Thyroid gland (tissue), 4 donors: ENCODE results near the gene PTPRB.

ENCODE experiments used
- POLR2A ChIP-seq, 2 donors: fragments of 450-650 bp; IDR thresholded peaks; one replicate each; pipeline ENCODE4 v1.6.1; 2017; ENCODE audit warnings: antibody characterized with exemption in 2 of 2, mild to moderate bottlenecking in 2 of 2, moderate library complexity in 1 of 2
- TF ChIP-seq, protein P1 (sequence below), 6 experiments: fragments of 200-600 bp in 3 of 6; fragments of 450-650 bp in 3 of 6; sonication (generic) in 3 of 6; IDR thresholded peaks; one replicate each; pipeline ENCODE4 v1.5.1; 2016 to 2019; ENCODE audit warnings: antibody characterized with exemption in 6 of 6, mild to moderate bottlenecking in 2 of 6, inconsistent platforms in 1 of 6, moderate library complexity in 1 of 6

DNA sequence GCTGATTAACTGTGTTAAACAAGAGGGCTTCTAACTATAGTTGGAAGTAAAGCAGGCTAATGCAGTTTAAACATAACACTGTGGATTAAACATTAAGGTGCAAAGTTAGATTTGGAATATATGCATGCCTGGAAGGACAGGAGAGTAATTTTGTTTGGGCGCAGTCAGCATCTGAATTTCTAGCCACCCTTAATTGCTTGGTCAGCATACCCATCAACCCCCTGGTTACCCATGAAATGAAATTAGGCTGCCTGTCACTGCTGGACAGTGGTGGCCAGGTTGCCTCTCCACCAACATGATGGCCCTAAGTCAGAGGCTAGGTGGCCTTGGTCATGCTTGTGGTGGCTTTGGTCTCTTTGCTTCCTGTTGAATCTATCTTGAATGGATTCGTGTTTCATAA lies 30.0 kb upstream of the PTPRB start:
- TF ChIP-seq, protein P1, sequence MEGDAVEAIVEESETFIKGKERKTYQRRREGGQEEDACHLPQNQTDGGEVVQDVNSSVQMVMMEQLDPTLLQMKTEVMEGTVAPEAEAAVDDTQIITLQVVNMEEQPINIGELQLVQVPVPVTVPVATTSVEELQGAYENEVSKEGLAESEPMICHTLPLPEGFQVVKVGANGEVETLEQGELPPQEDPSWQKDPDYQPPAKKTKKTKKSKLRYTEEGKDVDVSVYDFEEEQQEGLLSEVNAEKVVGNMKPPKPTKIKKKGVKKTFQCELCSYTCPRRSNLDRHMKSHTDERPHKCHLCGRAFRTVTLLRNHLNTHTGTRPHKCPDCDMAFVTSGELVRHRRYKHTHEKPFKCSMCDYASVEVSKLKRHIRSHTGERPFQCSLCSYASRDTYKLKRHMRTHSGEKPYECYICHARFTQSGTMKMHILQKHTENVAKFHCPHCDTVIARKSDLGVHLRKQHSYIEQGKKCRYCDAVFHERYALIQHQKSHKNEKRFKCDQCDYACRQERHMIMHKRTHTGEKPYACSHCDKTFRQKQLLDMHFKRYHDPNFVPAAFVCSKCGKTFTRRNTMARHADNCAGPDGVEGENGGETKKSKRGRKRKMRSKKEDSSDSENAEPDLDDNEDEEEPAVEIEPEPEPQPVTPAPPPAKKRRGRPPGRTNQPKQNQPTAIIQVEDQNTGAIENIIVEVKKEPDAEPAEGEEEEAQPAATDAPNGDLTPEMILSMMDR (IDR thresholded peaks at IDR 0.05) = no peak
- TF ChIP-seq POLR2A (IDR thresholded peaks at IDR 0.05) = no peak
